Inferior parietal cortex (tissue), 1 donor: ENCODE results near the gene CAPZB.

Experiments
- DNase-seq: peaks from one replicate; pipeline ENCODE4 v3.0.0-alpha.2; 2016; ENCODE audit errors: extremely low spot score

Gene CAPZB

DNA sequence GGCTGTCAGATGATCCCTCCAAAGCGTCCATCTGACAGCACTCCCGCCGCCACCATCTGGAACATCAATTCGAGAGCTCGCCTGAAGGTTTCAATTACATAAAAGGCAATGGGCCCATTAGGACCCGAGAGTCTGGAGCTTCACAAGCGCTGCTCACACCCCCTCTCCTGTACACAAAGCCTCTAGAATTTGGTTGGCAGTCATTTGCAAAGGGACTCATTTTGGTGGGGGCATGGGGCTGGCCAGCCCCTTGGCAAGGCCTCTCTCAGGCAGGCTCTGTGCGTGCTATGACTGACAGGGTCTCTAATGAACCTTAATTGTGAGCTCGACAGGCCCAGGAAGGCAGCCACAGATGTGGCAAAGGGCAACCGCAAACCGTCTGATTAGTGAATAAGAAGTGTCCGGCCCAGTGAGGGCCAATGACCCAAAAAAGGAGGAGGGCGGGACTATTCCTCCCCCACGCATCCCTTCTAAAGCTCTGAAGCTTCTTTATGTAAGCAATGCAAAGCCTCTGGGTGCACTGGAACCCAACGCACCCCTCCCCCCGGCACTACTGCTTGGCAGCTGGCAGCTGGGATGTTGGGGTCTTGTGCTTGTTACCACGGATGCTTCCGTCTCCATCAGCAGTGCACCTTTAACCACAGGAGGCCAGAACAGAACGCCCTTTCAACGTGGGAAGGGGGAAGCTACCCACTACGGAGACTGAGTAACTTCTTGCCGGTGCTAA, 79.4 kb downstream of the CAPZB start:
- DNase-seq = peak; percentile 39

DNA sequence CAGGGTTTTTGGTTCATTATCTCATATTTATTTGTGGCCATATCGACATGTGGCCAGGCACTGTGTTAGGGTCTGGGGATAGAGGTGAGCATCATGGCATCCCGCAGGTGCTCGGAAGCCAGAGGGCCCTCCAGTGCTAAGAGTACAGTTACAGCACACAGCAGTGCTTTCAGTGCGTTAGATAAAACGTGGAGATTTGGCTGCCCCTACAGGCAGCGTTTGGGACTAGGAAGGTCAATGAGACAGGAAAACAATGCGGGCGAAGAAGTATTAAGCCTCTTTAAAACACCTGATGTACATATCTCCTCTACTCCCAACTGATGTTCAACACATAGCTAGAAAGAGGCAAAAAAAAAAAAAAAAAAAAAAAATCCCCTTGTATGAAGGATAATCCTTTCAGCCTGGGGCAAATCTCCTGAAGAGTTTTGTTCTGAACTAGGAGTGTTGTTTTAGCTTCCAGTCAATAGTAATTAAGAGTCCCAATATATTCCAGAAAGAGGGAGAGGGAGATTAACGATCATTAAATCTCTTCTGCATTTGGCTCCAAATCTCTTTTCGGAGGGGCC, 80.1 kb downstream of the CAPZB start:
- DNase-seq = no peak

- no peak for DNase-seq
Measured at GRCh38 chr1:19404748-19405147, 80.6 kb downstream of the CAPZB start.

GRCh38 chr1:19403256-19403655, 82.1 kb downstream of the CAPZB start:
- no peak for DNase-seq

DNA sequence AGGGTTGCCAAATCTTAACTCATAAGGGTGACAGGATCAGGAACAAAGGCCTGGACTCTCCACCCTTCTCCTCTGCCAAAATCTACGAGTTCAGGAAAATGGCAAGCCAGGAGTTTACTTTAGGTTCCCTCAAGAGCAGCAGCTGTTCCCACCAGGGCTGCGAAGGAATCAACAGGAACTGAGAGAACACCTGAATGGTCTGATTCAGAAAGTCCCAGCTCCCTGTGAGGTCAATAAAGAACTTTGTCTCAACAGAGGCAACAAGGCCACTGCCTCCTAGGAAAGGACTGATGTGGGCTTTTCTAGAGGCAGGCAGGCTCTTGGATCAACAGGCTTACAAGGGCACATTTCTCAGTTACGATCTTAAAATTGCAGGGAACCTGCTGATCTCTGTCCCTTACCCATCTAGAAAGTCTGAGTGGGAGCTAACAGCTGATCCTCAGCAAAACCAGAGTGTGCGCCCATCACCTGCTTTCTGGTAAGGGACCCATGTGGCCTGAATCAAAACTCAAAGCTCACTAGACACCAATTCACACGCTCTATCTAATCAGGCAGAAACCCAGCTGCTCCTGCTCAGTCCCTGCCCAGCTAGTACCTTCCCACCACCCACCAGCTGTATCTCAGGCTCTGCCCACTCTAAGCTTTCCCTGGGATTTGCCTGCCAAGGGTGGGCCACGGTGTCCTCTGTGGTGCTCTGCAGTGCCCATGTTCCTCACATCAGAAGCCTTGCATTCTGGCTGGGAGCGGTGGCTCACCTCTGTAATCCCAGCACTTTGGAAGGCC, 83.1 kb downstream of the CAPZB start:
- DNase-seq = no peak

DNA sequence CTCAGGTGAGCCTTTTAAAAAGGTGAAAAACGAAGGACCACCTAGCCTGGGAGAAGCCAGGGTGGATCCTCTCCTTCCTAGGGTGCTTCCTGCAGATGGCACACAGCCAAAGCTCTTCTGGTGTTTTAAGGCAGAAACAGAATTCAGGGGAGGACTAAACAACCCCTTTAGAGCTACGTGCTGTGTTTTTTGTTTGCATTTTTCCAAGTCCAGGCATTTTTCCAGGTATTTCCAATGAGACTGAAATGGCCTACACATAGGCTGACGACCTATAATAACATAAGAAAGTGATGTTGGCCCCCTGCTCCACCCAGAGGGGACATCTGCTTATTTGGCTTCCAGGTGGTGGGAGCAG, 83.8 kb downstream of the CAPZB start:
- no peak for DNase-seq

DNA sequence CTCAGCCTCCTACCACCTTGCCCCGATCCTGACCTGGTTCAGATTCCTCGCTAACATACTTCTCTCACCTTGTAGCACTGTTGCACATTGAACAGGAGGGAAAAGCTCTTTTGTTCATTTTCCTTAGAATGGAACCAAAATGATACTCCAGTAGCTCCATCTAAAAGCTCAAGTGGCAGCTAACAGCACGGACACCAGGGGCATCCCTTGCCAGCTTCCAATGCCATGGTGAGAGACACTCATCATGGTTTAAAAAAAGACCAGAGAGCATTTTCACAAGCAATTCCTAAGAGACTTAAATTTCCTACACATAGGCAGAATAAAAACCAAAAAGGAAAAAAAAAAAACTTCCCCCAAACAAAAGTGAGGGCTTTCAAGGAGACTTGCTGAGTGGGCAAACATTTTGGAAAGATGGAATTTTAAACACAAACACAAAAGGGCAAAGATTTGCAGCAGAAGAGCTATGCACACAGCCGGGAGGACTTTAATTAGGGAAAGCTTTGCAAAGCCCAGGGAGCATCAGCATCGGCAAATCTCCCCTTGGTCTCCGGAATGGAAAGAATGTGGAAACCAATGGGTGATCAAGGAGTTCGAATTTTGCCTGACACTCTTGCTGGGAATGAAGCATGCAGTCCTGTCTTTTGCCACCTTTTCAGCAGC, 84.3 kb downstream of the CAPZB start:
- no peak for DNase-seq

- DNase-seq = no peak
Measured at GRCh38 chr1:19400192-19400611, 85.1 kb downstream of the CAPZB start.

DNA sequence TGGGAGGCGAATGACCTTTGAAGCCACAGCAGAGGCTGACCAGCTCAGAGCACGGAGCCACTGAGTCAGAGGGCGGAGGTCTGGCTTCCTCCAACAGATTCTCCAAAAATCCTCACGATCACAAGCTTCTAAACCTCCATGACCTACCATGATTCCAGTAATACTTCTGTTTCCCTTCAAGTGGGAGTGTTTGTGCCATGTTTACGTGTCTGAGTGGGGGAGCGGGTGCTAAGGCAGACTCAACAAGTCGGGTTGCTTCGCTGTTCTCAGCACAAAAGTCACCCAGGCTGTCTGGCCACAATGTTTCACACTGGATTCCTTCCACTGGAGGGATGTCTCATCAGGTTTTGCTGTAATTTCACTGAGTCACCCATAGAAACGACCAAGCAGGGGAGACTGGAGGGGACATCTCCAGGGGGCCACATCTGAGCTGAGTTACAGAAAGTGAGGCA, 87.0 kb downstream of the CAPZB start:
- DNase-seq = no peak

- no peak for DNase-seq
Measured at GRCh38 chr1:19397217-19397945, 88.0 kb downstream of the CAPZB start.

GRCh38 chr1:19396280-19396679, 89.1 kb downstream of the CAPZB start:
- DNase-seq = no peak

DNA sequence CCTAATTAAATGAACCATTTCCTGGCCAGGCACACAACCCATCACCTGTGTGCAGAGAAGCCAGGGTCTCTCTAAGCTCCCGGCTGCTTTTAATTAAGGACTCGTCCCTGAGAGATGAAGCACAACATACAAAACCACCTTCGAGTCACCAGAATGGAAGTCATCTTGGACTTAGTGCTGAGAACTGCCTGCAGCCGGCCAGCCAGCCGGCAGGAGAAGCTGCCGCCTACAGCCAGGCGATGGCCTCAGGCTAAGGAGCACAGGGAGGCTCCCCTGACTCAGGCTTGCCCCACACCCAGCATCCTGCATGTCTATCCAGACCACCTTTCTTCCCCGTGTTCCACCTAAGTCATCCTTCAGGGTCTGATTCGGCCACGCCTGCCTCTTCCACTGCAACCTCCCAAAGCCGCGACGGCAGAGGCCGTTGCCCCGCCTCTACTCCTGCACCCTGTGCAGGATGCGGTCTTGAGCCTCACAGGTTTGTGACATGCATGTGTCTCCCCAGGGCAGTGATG, 89.6 kb downstream of the CAPZB start:
- no peak for DNase-seq

- DNase-seq = no peak
Measured at GRCh38 chr1:19393046-19393445, 92.3 kb downstream of the CAPZB start.

GRCh38 chr1:19392221-19392620, 93.1 kb downstream of the CAPZB start:
- DNase-seq = no peak

DNA sequence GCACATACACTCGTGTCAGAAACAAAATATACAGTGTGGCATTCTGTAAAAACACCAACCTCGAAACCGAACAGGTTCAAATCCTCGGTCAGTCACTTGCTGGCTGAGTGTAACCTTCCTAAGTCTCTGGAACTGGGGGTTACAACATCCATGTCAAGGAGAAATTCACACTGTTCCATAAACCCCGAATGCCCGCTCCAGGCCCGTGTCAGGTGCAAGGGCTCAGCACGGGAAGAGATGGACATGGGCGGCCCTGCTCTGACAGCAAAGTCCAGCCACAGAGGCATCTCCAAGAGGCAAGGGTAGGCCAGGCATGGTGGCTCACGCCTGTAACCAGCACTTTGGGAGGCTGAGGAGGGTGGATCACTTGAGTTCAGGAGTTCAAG, 93.8 kb downstream of the CAPZB start:
- no peak for DNase-seq

DNA sequence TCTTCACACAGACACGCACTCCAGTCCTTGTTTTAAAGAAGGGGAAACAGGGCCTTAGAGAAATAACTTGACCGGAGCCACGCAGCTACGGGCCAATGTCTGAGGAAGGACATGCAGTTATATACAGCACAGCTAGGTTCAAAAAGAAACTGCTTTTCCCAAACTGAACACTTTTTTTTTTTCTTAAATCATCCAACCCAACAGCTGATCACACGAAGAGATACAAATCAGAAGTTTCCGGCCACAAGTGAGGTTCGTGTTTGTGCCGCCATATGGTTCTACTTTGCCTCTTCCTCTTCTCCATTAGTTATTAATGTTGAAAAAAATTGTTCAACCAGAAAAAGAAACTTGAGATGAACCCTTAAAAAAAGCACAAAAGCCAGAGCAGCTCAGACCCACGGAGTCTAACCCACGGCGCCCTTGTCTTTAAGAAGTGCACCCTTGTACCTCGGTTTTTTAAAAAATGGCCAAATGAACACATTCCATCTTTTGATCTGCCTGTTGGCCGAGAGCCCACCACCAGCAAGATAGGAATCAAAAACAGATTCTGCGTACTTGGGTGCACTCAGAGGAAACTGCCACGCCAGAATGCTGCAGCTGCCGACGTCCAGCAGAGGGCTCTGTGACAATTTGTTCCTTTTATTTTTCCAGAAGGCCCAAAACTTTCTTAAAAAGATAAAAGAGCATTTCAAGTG, 94.3 kb downstream of the CAPZB start:
- peak; percentile 66 for DNase-seq

DNA sequence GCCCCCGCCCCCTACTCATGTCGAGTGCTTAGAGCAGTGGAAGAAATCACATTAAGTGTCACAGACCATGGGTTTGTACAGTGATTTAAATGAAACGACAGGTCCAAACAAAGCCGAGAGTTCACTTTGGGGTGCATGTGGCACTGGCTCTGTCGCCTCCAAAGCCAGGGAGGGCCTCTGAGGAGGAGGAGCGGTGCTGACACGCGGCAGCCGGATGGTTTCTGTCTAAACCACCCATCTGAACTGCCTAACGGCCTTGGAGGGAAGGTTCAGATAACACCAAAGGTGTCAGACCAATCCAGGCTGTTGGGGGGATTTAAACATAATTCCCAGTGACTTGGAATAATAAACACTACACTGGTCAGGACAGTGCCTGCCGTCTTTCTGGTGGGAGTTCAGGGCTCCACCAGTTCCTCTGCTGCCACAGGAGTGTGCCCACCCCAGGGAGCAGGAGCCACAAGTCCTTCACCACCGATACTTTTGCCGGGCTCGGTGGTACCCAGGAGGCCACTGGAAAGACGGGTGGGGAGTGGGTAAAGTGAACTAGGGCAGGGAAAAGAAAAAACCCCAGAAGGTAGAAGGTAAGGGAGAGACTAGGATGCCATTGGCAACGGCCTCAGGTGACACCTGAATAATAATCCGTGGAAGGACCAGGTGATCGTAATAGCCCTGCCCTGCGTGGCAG, 95.0 kb downstream of the CAPZB start:
- no peak for DNase-seq

- DNase-seq = no peak
Measured at GRCh38 chr1:19388980-19389379, 96.4 kb downstream of the CAPZB start.

- DNase-seq = no peak
Measured at GRCh38 chr1:19387045-19387467, 98.3 kb downstream of the CAPZB start.

DNA sequence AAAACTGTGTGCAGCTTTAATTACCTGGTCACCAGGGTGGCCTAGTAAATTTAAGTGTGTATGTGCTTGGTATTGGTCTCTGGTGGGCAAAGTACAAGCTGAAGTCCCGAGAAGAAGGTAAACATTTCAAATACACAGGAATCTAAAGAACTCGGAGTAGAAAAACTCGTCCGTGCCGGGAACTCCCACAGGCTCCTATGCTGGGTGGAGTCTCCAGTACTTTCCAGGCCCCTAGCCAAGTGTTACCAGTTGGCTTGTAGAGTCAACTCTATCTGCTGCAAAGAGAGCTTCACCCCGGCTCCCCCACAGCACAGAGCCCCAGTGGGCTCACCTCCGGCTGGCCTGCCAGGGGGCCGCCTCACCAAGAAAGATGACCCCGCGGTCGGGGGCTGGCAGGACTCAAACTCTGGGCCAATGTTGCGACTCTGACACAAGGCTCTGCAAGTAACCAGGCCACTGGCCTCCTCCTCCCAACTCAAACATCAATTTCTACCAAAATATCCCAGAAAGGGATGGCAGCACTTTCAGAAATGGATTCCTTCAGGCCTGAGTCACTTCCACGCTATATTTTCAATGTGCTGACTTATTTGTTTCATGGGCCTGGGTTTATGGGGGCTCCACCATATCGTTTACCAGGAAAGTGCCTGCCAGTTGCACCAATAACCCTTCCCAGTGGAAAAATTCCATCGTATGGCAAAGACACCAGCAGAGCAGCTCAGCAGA, 99.3 kb downstream of the CAPZB start:
- no peak for DNase-seq
